ENCODE results near the gene EDARADD.

GRCh38 chr1:236451796-236452373 lies 57.8 kb downstream of the EDARADD start:
- TF ChIP-seq EZH2 (IDR thresholded peaks at IDR 0.05; ENCODE audit: insufficient read depth, poor library complexity, severe bottlenecking) (no peak), EZH2phosphoT487 (IDR thresholded peaks at IDR 0.05; ENCODE audit: insufficient read depth, low read depth) (no peak)

All from GM23248 (cell line).